Stimulated activated CD4-positive, alpha-beta T cell treated with anti-CD3 and anti-CD28 coated beads, Interleukin-2, amount 100 ng/mL, for 24 hours (primary cell): ENCODE results near the gene RMDN3.

ENCODE experiments used
- DNase-seq, 2 donors: peaks; one replicate each; pipeline ENCODE4 v3.0.0-alpha.2; 2020

The RMDN3 gene, protein sequence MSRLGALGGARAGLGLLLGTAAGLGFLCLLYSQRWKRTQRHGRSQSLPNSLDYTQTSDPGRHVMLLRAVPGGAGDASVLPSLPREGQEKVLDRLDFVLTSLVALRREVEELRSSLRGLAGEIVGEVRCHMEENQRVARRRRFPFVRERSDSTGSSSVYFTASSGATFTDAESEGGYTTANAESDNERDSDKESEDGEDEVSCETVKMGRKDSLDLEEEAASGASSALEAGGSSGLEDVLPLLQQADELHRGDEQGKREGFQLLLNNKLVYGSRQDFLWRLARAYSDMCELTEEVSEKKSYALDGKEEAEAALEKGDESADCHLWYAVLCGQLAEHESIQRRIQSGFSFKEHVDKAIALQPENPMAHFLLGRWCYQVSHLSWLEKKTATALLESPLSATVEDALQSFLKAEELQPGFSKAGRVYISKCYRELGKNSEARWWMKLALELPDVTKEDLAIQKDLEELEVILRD

DNA sequence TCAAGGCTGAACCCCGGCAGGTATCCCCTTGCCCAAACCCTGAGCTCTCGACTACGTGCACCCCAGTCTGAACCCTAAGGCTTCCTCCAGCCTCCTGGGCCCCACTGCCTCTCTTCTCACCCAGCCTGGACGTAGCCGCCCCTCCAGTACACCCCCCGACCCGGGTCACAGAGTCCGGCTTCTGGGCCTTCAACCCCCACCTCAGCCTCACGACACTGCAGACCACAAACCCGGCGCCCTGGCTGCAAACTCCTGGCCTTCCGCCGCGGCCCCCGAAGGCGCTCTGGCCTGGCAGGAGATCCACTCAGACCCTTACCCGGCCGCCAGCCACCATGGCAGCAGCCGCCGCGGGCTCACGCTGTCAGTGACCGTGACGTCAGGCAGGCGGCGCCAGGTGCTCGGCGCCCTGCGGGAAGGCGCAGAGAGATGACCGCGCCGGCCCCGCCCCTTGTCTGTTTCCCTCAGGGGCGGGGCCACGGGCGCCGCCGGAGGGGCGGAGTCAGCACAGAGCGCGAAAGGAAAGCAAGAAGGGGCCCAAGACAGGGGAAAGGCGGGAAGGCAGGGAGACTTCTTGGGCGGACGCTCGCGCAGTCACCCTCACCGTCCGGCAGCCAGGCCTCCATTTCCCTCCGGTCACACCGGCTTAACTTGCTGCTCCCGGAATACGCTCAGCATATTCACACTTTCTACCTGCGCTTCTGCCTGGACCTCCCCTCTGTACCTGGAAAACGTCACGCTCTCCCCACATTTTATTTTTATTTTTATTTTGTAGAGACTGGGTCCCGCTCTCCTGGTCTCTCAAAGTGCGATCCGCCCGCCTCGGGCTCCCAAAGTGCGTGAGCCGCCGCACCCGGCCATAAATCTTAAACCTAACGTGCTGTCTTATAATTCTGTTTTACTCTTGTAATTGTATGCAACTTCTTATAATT is at the start of gene RMDN3:
Gene RMDN3 (minus strand): TSS at position 372 of the 929 bp plus-strand sequence. CDS start 471 bp downstream, outside the sequence.
- DNase-seq: peak; percentile 94 to 96

DNA sequence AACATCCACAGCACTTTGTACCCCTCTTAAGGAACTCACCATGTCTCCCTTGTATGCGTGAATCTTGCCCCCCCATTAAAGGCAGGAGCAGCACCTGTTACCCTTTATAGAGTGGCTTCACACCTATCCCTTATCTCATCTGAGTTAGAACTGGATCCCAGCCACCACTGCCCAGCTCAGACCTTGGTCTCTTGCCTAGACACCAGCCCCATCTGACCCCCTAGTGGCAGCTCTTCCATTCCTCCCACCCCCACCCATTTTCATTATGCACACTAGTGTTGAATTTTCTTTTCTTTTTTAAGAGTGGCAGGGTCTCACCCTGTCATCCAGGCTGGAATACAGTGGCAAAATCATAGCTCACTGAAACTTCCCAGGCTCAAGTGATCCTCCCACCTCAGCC is 48.6 kb upstream of the RMDN3 start:
- no peak for DNase-seq

- no peak for DNase-seq
These were observed 48.0 kb upstream of the RMDN3 start for GRCh38 chr15:40803076-40803475.

GRCh38 chr15:40799523-40799922 is 44.5 kb upstream of the RMDN3 start:
- DNase-seq: no peak

DNA sequence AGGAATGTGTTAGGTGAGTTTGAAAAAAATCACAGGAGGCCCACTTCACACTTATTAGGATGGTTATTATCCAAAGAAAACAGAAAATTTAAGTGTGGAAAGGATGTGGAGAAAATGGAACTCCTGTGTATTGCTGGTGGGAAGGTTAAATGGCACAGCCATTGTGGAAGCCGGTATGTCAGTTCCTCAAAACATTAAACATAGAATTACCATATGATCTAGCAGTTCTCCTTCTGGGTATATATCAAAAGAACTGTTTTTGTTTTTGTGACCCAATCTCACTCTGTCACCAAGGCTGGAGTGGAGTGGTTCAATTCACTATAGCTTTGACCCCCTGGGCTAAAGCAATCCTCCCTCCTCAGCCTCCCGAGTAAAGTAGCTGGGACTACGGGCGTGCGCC is 41.5 kb upstream of the RMDN3 start:
- DNase-seq: no peak

- no peak for DNase-seq
These were observed 41.0 kb upstream of the RMDN3 start for GRCh38 chr15:40796041-40796440.

DNA sequence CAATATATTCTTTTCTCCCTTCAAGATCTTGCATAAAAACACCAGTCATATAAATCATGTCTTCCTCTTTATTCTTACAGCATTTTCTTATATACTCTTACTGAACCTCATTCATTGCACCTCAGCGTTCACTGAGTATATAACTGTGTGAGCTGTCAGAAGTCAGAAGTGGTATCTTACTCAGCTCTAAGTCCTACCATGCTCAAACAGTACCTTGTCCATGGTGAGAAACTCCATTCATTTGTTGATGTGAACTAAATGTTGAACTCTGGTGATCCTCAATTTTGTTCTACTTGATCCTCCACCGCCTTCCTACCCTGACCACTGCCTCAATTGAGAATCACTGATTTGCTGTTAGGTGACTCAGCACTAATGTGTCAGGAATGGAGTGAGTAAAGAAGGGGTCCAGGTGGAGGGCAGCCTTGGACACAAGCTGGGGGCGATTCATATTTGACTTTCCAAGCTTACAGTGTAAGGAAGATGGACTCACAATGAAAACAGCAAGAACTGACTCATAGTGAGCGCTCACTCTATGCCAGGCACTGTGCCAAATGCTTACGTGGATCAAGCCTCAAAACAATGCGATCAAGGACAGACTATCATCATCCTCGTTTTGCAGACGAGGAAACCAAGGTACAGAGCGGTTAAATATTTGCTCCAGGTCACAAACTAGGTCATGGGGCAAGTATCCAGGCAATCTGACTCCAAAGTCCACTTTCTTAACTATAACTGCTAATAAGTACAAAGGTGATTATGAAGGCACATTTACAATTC is 38.3 kb upstream of the RMDN3 start:
- peak in 1 of 2 donors; percentile 35 for DNase-seq

DNA sequence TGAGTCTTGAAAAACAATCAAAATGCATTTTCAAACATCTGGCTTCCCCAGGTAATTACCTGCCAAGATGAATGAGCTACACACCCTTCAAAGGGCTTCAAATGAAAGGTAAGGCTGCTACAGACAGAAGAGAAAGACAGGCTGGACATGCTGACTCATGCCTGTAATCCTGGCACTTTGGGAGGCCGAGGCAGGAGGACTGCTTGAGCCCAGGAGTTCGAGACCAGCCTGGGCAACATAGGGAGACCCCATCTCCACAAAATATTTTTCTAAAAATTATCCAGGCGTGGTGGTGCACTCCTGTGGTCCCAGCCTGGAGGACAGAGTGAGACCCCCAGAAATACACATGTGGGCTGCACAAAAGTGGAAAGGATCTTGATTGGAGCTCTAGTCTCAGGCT is 37.3 kb upstream of the RMDN3 start:
- DNase-seq: no peak

DNA sequence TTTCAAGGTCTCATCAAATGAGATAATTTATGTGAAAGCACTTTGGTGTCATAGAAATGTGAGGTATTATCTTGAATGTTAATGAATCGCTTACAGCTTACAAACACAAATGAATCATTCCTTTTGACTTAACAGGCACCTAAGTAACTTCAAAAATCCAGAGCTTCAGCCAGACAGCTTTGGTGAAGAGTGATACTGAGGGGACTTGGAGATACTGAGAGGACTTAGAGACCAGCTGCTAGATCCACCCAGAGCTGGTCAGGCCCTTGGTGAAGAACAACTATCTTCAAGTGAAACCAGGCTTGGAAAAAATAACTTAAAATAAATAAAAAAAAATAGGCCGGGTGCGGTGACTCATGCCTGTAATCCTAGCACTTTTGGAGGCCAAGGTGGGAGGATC is 35.7 kb upstream of the RMDN3 start:
- DNase-seq: no peak

GRCh38 chr15:40789999-40790398 is 34.9 kb upstream of the RMDN3 start:
- DNase-seq: no peak

GRCh38 chr15:40789119-40789518 is 34.1 kb upstream of the RMDN3 start:
- no peak for DNase-seq

GRCh38 chr15:40787991-40788390 is 32.9 kb upstream of the RMDN3 start:
- no peak for DNase-seq

DNA sequence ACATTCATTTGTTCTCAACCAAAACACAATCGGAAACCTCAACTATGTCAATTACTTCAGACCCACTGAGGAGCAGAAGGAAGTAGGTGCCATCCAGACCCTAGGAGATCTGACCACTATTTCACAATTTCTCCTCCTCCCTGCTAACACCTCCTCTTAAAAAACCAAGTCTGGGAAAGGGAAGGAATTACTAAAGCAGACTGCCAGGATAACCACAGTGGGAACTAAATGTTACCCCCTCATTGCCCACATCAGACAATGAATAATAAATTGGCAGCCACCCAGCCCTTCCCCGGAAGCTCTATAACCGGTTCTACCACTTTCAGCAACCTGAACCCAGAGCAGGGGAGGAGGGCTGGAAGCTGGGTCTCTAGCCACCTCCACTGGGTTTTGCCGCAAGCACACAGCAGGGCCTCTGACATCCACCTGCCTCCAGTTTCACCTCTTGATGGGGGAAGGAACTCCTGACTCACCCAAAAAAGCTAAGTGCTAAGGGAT is 32.3 kb upstream of the RMDN3 start:
- DNase-seq: peak; percentile 67 to 72

DNA sequence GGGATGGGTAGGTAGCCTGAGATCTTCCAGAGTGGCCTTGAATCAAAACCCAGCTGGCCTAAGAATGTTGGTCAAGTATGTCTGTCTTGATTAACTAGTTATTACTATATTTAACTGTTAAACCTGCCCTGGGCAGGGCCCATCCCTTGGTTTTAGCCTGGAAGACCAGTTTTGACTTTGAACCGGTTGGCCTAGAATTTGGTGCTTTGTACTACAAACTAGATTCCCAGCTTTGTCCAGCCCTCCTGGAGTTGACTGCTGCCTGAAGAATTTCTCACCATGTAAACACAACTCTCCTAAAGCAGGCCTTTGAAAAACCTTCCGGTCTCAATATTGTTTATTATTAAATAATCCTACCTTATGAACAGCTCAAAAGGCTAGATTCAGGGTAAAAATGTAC is 30.8 kb upstream of the RMDN3 start:
- DNase-seq: no peak

DNA sequence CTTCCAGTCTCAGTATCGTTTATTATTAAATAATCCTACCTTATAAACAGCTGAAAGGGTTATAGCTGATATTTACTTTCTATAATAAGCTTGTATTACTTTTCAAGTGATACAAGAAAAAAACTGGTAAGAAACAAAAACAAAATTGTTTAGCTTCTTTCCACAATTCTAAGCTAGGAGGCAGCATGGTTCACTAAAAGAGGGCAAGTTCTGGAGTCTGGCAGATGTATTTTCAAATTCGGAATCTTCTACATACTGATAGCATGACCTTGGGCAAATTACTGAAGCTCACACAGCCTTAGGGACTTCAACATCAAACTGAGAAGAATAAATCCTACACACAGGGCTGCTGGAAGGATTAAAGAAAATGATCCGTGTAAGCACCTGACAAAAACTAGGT is 30.1 kb upstream of the RMDN3 start:
- no peak for DNase-seq

DNA sequence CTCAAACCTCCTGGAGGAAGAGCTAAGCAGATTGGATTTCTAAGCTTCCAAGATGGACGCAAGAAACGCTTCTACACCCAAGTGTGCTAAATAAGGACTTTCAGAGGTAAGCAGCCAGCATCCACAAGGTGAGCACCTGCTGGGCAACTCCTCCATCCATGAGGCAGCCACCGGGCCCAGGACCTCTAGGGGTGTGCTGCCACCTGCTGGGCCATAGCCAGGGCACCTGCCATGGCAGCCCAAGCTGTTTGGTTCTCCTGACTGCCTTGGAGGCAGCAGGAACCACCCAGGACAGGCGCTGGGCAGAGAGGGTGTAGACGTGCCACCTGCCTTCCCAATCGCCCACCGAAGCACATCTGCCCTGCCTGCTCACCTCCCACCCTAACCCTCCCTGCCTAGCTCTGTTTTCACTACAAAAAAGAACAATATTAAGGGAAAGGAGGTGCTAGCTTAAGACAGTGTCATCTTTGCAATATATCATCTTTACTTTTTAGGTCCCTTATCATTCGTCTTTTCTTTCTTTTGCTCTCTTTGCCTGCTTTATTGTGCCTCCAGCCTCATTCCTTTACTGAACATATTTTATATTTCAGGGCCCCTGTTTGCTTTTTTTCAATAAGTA is 27.7 kb upstream of the RMDN3 start:
- peak; percentile 78 to 81 for DNase-seq

- peak in 1 of 2 donors; percentile 30 for DNase-seq
These were observed 21.6 kb upstream of the RMDN3 start for GRCh38 chr15:40776537-40777141.

DNA sequence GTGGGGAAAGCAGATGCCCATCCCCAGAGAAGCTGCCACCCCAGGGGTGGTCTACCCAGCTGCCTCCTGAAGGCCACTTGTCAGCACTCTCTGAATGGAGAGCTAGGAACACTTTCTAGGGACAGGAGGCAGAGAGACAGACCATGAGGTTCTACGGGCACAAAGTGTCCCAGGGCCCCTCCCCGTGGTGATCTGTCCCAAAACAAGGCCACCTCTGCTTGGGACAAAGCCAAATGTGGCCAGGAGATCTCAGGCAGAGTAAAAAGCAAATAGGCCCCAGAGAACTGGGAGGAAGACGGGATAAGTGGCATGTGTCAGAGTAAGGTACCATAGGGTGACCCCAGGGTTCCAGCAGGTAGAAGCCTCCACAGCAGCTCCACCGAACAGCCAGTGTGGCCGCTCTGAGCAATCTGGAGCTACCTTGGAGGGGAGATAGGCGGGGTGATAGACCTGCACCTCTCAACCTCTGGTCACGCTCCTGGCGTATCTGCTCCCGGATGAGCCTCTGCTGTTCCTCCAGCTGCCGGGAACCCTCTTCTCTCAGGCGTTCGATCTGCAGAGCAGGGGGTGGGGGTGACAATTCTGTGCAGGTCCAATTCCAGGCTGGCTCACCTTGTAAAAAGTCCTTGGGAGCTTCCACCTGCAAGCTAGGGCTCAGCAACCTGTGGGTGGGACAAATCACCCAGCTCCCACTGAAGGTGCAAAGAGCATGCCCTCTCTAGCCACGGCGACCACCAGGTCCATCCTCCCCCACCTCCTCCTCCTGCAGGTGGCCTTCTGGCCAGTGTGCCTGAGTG is 20.9 kb upstream of the RMDN3 start:
- no peak for DNase-seq

DNA sequence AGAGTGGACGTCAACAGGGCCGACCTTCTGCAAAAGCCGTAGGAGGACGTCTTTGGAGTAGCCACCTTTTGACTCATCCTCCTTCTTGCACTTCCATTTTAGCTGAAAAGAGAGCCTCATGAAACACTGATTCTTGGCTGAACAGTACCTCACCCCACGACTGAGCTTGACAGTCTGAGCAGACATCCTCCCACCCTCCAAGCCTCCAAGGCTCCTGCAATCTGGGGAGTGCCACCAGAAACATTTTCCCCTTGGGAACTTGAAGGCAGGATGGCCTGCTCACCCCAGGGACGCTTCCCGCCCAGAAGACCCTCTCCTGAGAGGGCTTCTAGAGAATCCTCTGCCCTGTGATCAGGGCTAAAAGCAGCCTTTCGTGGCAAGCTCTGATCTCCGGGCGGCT is 20.0 kb upstream of the RMDN3 start:
- DNase-seq: no peak

DNA sequence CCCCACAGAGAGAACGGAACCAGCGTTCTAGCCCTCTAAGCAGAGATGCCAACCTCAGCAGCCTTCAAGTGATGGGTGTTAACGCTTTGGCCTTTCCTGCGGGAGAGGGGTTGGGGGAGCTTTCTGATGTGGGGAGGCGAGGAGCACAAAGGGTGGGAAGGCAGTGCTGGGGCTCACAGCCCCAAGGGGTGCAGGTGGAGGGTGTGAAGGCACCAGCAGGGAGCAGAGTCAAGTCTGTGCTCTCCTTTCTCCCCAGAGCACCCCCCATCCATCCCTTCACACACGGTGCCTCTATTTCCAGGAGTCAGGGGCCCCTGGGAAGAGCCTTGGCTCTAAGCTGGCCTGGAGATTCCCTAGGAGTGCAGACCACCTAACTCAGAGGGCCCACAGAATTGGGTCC is 18.8 kb upstream of the RMDN3 start:
- no peak for DNase-seq

DNA sequence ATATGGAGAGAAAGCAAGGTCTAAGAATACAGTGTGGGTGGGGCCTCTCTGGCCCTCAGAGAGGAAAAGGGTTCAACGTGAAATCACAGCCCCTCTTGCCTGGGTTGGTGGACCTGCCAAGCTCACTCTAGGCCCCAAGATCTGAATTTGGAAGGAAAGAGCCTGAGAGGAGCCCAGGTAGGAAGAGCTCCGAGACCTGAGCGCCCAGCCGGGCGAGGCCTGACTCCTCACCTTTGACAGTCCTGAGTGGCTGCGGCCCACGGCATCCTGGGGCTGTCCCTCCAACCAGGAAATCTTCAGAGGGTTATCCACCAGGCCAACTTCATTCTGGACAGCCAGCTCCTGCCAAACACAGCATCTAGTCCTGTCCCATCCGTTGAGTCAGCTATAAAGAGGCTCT is 18.4 kb upstream of the RMDN3 start:
- DNase-seq: no peak
